CD1c-positive myeloid dendritic cell (primary cell): Measurements from ENCODE around the gene TSC22D3.
"Not testable (repeated sequence)": the region's sequence is repeated elsewhere in the genome, so short reads cannot be mapped to it uniquely, and the experiment has no call there.

Source experiments
- DNase-seq: peaks from one replicate; pipeline ENCODE4 v3.0.0-alpha.2; 2016; ENCODE audit errors: extremely low spot score

Gene TSC22D3

DNA sequence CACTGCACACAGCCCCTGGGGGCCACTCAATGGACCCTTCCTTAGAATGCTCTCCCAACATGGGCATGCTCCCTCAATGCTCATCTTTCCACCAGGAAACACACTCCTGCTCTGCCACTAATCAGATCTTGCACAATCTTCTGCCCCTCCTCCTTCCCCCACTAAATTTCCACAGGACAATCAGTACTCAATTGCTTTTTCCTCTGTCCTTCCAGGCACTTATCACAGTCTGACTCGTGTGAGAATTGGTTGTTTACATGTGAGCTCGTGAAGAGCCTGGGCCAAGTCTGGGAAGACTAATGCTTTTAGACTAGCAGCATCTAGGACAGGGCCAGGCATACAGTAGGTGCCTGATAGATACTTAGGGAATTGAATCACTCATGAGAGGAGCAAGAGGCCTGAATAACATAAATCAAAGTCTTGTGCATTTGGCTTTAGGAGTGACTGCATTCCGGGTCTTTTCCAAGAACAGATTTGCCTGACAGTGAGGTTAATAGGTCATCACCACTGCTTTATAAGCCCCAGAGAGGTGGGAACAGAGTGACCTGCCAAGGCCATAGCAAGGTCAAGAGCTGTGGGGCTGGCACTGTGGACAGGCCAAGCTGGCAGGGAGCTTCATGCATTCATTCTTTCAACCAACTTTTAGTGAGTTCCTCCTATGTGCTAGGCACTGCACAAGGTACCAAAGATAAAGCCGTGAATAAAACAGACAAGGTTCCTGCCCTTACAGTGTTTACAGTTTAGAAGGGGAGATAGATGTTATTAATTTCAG lies 92.3 kb downstream of the TSC22D3 start:
- DNase-seq = no peak

DNA sequence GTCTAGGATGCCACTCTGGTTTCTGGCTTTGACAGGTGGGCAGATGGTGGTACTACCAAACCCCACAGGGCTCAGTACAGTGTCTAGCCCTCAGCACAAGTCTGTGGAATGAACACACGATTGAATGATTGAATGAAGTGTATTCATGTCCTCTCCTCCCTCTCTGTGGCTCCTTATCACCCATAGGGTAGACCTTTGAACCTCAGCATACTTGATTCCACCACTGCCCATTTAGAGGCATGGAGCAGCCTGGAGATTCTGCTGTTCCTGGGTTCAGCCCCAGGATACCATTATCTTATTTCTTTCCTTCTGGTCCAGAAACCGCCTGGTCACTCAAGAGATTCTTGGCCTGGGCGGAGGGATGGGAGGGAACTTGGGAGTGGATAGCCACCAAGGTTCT lies 93.3 kb downstream of the TSC22D3 start:
- DNase-seq = no peak

DNA sequence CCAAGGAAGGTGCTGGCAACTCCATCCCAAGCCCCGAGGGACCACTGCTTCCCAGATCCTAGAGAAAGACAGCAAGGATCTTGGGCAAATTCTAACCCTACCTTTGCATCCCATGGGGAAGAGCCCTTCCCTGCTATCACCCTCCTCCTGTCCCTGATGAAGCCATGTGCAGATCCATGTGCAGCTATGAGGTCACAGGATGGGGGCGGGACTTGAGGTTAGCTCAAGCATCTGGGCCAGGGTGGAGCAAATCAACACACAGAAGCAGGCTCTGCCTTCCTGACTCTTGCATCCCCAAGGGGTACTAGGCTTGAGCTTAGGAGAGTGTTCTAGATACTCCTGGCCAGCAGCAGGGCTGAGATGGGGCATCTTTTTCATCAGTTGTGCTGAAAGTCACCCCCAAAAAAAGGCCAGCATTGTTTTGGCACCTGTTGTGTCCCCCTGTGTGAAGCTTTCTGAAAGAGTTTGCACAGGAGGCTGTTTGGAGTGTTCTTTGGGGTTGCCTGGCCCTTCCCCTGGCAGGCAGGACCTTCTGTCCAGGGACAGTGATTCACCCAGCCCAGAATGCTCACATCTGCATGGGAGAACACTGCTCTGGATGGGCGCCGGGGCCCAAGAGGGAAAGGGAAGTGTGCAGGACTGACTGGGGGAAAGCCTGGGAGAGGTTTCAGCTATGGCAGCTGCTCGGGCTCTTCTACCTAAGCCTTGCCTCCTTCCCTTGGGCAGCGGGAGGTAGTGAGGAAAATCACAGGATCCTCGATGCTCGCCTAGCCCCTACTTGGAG lies 96.4 kb downstream of the TSC22D3 start:
- peak; percentile 42 for DNase-seq

DNA sequence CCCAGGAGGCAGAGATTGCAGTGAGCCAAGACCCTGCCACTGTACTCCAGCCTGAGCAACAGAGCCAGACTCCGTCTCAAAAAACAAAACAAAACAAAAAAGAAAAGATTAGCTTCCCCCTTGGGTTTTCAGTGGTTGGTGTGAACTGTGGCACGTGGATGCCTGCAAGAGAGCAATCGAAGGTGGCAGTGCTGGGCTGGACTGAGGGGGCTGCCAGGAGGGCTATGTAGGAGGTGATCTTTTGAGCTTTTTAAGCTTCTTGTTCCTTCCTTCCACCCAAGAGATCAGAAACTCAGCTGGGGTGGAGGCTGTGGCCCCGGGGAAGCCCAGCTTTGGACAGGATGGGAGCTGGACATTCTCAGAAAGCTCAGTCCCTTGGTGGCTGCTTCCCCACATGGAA lies 97.7 kb downstream of the TSC22D3 start:
- DNase-seq = no peak

DNA sequence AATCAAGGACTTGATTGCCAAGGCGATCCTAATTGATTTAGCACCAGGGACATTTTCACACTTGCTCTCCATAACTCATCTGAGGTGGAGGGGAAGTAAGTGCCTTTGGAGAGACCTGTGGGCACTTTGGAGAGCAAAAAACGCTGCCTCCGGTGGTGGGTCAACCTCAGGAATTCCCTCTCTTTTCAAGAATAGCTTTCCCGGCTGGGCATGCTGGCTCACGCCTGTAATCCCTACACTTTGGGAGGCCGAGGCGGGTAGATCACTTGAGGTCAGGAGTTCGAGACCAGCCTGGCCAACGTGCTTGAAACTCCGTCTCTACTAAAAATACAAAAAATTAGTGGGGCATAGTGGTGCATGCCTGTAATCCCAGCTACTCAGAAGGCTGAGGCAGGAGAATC lies 98.1 kb downstream of the TSC22D3 start:
- no peak for DNase-seq

DNA sequence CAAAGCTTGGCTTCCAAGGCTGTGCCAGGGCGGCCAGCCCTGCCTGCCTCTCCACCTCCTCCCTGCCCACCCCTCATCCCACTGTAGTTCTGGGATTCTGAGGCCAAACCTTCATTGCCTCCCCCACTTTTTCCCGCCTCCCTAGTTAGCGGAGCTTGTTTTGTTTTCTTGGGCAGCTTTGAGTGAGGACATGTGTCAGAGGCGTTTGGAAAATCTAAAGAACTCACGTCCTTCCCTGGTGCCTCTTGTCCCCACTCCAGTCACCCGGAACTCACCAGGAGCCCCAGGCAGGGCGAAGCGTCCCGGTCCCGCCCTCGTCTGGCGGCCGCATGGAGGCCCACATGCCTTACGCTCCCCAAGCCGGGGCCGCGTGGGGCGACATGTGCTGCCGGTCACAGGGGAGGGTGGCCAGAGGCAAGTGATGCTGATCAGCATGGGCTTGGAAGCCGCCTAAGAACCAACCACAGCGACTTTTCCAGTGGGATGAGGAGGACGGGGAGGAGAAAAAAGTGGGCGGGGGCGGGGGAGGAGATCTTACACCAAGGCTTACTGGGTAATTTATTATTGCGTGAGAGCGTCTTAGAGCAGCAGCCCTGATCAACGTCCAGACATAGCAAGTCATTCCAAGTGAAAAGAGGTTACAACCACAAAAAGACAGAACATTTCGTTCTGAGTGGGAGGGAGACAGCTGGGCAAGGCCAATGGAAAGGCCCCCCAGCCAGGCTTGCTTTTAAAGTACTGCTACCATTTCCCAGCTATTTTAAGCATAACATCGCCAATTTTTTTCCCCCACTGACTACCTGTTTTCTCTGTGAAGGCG lies 98.8 kb downstream of the TSC22D3 start:
- DNase-seq = peak; percentile 83

DNA sequence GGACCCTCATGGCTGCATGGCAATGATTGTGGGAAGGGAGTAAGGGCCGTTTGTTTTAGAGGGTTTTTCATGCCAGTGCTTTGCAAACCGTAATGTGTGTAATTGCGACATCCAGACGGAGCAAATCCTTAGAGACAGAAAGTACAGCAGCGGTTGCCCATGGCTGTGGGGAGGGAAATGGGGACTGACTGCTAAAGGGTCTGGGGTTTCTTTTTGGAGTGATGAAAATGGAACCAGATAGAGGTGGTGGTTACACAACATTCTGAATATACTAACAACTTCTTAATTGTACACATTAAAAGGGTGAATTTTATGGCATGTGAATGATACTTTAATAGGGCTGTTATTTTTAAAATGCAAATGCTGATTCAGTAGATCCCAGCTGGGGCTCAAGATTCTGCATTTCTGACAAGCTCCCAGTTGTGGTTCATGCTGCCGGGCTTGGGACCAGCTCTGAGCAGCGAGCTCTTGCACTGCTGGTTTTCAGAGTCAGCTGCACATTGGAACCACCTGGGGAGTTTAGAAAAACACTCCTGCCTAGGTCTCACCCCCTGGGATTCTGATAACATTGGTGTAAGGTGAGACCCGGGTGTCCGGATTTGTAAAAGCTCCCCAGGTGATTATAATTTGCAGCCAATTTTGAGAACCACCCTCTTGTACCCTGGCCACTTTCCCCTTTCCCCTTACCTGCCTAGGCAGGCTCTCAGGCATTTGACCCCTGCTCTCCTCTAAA lies 99.6 kb downstream of the TSC22D3 start:
- peak; percentile 54 for DNase-seq

DNA sequence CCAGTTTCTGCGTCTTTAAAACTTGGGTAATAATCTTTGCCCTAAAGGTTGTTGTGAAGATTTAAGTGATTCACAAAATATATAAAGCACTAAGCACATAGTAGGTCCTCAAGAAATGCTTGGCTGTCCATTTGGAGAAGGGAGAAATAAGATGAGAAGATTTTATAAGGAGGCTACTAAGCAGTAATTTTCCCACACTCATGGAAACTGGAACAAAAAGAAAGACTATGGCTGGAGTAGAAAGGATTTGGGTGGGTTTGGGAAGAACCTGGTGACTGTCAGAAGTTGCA lies 100.3 kb downstream of the TSC22D3 start:
- no peak for DNase-seq

DNA sequence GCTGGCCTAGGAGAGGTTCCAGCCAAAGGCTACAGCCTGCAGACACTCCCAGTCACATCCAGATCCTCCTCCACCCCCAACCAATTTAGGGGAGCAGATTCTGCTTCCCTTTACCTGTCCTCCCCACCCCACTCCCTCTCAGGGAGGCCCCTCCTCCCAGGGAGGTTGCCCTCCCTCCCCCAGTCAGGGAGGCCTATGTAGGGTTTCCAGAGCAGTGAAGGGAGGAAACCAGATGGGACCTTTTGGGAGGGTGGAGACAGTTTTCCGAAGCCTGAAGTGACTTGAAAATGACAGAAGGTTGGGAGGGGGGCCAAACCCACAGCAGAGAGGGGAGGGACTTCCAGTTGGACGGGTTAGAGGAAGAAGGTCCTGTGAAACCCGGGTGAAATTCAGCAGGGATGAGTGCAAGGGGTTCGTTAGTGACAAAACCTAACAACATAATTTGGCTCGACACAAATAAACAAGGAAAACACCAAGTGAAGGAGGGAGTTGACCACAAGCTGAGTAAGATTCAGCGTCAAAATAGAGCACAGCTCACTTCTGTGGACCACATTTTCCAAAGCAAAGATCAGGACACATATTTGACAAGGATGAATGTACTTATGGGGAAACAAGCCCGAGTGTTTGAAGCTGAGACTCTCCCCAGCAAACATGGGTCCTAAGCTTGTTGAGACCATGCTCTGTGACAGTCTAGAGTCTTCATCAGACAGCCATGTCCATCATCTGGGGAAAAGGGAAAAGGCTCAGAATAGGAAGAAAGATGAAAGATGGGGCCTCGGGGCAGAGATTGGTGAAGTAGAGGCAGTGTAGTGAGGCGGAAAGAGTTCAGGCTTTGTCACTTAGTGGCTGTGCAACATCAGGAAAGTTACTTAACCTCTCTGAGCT lies 100.9 kb downstream of the TSC22D3 start:
- DNase-seq = peak; percentile 72

GRCh38 chrX:107673933-107674479 lies 101.6 kb downstream of the TSC22D3 start:
- DNase-seq = peak; percentile 90

- DNase-seq = no peak
Measured at GRCh38 chrX:107673431-107673830, 102.2 kb downstream of the TSC22D3 start.

DNA sequence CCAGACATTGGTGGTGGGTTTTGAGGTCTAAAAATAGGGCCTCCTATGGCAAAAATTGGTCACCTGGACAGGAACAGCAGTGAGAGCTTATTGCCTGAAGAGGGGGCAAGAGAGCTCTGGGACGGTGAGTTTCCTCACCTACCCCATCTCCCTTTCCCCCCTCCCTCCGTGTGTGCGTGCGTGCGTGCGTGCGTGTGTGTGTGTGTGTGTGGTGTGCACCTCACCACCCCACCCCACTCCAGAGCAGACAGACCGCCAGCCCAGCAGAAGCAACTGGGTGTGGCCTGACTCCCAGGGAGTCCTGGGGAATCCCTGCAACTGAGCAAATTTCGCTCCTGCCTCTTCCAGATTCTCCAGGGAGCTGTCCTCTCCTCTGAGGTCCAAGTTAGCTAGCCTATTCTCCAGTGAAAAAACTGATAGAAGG lies 102.6 kb downstream of the TSC22D3 start:
- DNase-seq = peak; percentile 74

GRCh38 chrX:107671256-107671655 lies 104.3 kb downstream of the TSC22D3 start:
- not testable (repeated sequence) for DNase-seq

GRCh38 chrX:107669885-107670628 lies 105.5 kb downstream of the TSC22D3 start:
- no peak for DNase-seq

DNA sequence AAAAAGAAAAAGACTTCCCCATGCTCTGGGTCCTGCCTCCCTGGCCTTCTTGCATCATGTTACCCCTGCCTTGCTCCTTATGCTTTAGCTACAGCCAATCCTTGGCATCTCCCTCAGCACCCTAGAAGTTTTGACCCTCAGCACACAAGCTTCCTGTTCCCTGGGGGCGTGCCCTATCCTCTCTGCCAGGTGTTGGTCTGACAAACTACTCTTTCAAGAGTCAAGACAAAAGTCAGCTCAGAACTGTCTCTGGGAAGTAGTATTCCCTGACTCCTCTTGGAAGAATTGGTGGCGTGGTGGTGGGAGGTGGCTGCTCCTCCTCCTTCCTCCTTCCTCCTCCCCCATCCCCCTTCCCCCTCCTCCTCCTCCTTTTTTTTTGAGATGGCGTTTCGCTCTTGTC lies 106.3 kb downstream of the TSC22D3 start:
- DNase-seq = no peak

DNA sequence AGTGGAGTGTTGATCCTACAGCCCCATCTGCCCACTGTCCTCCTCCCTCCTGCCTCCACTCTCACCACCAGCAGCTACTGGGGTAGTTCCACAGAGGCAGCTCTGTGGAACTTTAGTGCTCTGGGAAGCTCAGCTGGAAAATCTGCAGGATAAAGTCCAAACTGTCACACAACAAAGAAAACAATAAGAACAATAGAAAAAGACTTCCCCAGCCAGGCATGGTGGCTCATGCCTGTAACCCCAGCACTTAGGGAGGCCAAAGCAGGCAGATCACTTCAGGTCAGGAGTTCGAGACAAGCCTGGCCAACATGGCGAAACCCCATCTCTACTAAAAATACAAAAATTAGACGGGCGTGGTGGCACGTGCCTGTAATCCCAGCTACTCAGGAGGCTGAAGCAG lies 106.9 kb downstream of the TSC22D3 start:
- DNase-seq = not testable (repeated sequence)

DNA sequence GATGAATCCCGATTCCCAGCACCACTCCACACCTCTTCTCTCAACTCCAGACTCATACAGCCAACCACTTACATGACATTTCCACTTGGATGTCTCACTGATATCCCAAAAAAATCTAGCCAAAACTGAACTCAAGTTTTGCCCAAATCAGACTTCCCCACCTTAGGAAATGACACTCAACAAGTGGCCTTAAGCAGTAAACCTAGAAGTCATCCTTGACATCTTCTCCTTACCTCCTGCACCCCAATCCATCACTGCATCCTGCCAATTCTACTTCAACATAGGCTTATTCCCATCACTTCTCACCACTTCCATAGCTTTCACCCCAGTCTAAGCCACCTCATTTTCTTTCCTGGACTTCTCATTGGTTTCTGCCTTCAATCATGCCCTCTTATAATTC lies 108.2 kb downstream of the TSC22D3 start:
- DNase-seq = no peak

DNA sequence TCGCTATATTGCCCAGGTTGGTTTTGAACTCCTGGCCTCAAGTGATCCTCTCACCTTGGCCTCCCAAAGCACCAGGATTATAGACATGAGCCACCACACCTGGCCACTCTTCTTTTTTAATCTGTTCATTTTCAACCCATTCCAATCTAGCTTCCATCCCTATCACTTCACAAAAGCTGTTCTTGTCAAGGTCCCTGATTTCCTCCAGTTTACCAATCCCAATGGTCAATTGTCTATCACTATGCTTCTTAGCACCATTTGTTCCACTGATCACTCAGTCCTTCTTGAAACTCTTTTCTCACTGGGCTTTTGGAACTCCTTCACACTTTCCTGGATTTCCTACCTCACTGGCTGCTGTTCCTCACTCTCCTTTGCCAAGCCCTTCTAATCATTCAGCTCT lies 108.7 kb downstream of the TSC22D3 start:
- no peak for DNase-seq
